Medulla oblongata (tissue), 1 donor: Measurements from ENCODE around the gene PIP4K2A.
"Not testable (repeated sequence)": the region's sequence is repeated elsewhere in the genome, so short reads cannot be mapped to it uniquely, and the experiment has no call there.

ENCODE experiments used
- DNase-seq: peaks from one replicate; pipeline ENCODE4 v3.0.0-alpha.2; 2015; ENCODE audit errors: extremely low spot score

Gene PIP4K2A

GRCh38 chr10:22693860-22694259, 20.5 kb downstream of the PIP4K2A start:
- no peak for DNase-seq

- DNase-seq: no peak
Measured at GRCh38 chr10:22693371-22693784, 21.0 kb downstream of the PIP4K2A start.

- not testable (repeated sequence) for DNase-seq
Measured at GRCh38 chr10:22692119-22692518, 22.3 kb downstream of the PIP4K2A start.

- DNase-seq: no peak
Measured at GRCh38 chr10:22690614-22691431, 23.6 kb downstream of the PIP4K2A start.

GRCh38 chr10:22690158-22690557, 24.2 kb downstream of the PIP4K2A start:
- DNase-seq: no peak

GRCh38 chr10:22686347-22686746, 28.0 kb downstream of the PIP4K2A start:
- no peak for DNase-seq

- DNase-seq: no peak
Measured at GRCh38 chr10:22685926-22686325, 28.5 kb downstream of the PIP4K2A start.

GRCh38 chr10:22684699-22685098, 29.7 kb downstream of the PIP4K2A start:
- DNase-seq: no peak

GRCh38 chr10:22683140-22683389, 31.3 kb downstream of the PIP4K2A start:
- no peak for DNase-seq

- no peak for DNase-seq
Measured at GRCh38 chr10:22682237-22683139, 31.9 kb downstream of the PIP4K2A start.

GRCh38 chr10:22681783-22682183, 32.6 kb downstream of the PIP4K2A start:
- no peak for DNase-seq

- no peak for DNase-seq
Measured at GRCh38 chr10:22681301-22681700, 33.1 kb downstream of the PIP4K2A start.

- DNase-seq: no peak
Measured at GRCh38 chr10:22679608-22680007, 34.8 kb downstream of the PIP4K2A start.

GRCh38 chr10:22677333-22677732, 37.0 kb downstream of the PIP4K2A start:
- no peak for DNase-seq

- DNase-seq: no peak
Measured at GRCh38 chr10:22676435-22676834, 37.9 kb downstream of the PIP4K2A start.

GRCh38 chr10:22674573-22674930, 39.8 kb downstream of the PIP4K2A start:
- DNase-seq: no peak

GRCh38 chr10:22673785-22674572, 40.4 kb downstream of the PIP4K2A start:
- DNase-seq: no peak

GRCh38 chr10:22673091-22673392, 41.3 kb downstream of the PIP4K2A start:
- DNase-seq: no peak

GRCh38 chr10:22672319-22673090, 41.9 kb downstream of the PIP4K2A start:
- no peak for DNase-seq

- peak; percentile 72 for DNase-seq
Measured at GRCh38 chr10:22670788-22671187, 43.6 kb downstream of the PIP4K2A start.

GRCh38 chr10:22669163-22669711, 45.1 kb downstream of the PIP4K2A start:
- DNase-seq: no peak
